Neural cell (in vitro differentiated cells): ENCODE measurements around the gene GALNT15. TPM values are rescaled to one million over a fixed set of nuclear protein-coding genes. Genes with fewer than 3 reads are reported as not detected.

ENCODE experiments used
- H2AFZ ChIP-seq: fragments of 200-600, 300-800 bp; sonication (generic), shearing (Covaris generic); 2 replicates; pipeline ENCODE4 v1.6.0; 2014; ENCODE audit warnings: low read depth, mild to moderate bottlenecking, antibody characterized with exemption, low read length, moderate library complexity
- H3F3A ChIP-seq: fragments of 200-600 bp; shearing (Covaris generic); 2 replicates; pipeline ENCODE4 v1.6.1; 2016; ENCODE audit warnings: mild to moderate bottlenecking, moderate library complexity, mixed read lengths, antibody characterized with exemption, low read length; ENCODE audit not compliant: insufficient read depth, poor library complexity, severe bottlenecking
- H3K27ac ChIP-seq: fragments of 200-600, 300-800 bp; sonication (generic), shearing (Covaris generic); 2 replicates; pipeline ENCODE4 v1.5.1; 2014; ENCODE audit warnings: mild to moderate bottlenecking, low read length, moderate library complexity
- H3K27me3 ChIP-seq: fragments of 300-800, 200-600 bp; sonication (generic), shearing (Covaris generic); 2 replicates; pipeline ENCODE4 v1.6.0; 2014; ENCODE audit warnings: mild to moderate bottlenecking, low read depth, low read length, moderate library complexity; ENCODE audit not compliant: insufficient read depth
- H3K36me3 ChIP-seq: fragments of 300-800, 200-600 bp; sonication (generic), shearing (Covaris generic); 2 replicates; pipeline ENCODE4 v1.5.1; 2014; ENCODE audit warnings: mild to moderate bottlenecking, antibody characterized with exemption, low read length, moderate library complexity; ENCODE audit not compliant: insufficient read depth
- H3K4me2 ChIP-seq: fragments of 300-800, 200-600 bp; sonication (generic), shearing (Covaris generic); 2 replicates; pipeline ENCODE4 v1.6.0; 2014; ENCODE audit warnings: mild to moderate bottlenecking, low read length
- H3K4me3 ChIP-seq: fragments of 300-800, 200-600 bp; sonication (generic), shearing (Covaris generic); 2 replicates; pipeline ENCODE4 v1.5.1; 2014; ENCODE audit warnings: mild to moderate bottlenecking, low read length, moderate library complexity
- H3K79me2 ChIP-seq: fragments of 200-600 bp; shearing (Covaris generic); replicated peaks from 2 replicates; pipeline ENCODE4 v1.6.0; 2014; ENCODE audit warnings: mild to moderate bottlenecking, low read length, moderate library complexity; ENCODE audit not compliant: insufficient read depth
- H3K9ac ChIP-seq: fragments of 300-800, 200-600 bp; sonication (generic), shearing (Covaris generic); 2 replicates; pipeline ENCODE4 v1.6.1; 2016; ENCODE audit warnings: mild to moderate bottlenecking, low read length, mixed read lengths
- H3K9me2 ChIP-seq: fragments of 200-600 bp; shearing (Covaris generic); 2 replicates; pipeline ENCODE4 v1.6.1; 2016; ENCODE audit warnings: mild to moderate bottlenecking, low read length, mixed read lengths; ENCODE audit not compliant: insufficient read depth
- H3K9me3 ChIP-seq: fragments of 200-600, 300-800 bp; sonication (generic), shearing (Covaris generic); 2 replicates; pipeline ENCODE4 v1.6.1; 2016; ENCODE audit warnings: mild to moderate bottlenecking, mixed run types, low read length, moderate library complexity, mixed read lengths
- H4K20me1 ChIP-seq: fragments of 200-600 bp; shearing (Covaris generic); 2 replicates; pipeline ENCODE4 v1.6.1; 2016; ENCODE audit warnings: mild to moderate bottlenecking, mixed run types; ENCODE audit not compliant: insufficient read depth
- EP300 ChIP-seq: fragments of 450-650 bp; conservative IDR thresholded peaks from 2 replicates; pipeline ENCODE4 v1.6.1; 2014; ENCODE audit warnings: antibody characterized with exemption, mild to moderate bottlenecking, moderate library complexity; ENCODE audit not compliant: poor library complexity, severe bottlenecking
- EZH2 ChIP-seq: fragments of 200-600, 300-800 bp; shearing (Covaris generic), sonication (generic); IDR thresholded peaks from 2 replicates; pipeline ENCODE4 v1.6.1; 2014; ENCODE audit warnings: antibody characterized with exemption, low read length, borderline replicate concordance, mild to moderate bottlenecking; ENCODE audit not compliant: insufficient read depth, poor library complexity, severe bottlenecking
- MXI1 ChIP-seq: fragments of 450-650 bp; conservative IDR thresholded peaks from 2 replicates; pipeline ENCODE4 v1.6.1; 2014; ENCODE audit warnings: antibody characterized with exemption, mild to moderate bottlenecking; ENCODE audit not compliant: poor library complexity, severe bottlenecking
- POLR2AphosphoS5 ChIP-seq: IDR thresholded peaks from 2 replicates; pipeline ENCODE4 v1.6.1; 2012
- RAD21 ChIP-seq: fragments of 450-650 bp; conservative IDR thresholded peaks from 2 replicates; pipeline ENCODE4 v1.6.1; 2014; ENCODE audit warnings: antibody characterized with exemption, mild to moderate bottlenecking, moderate library complexity
- SMC3 ChIP-seq: fragments of 450-650 bp; conservative IDR thresholded peaks from 2 replicates; pipeline ENCODE4 v1.6.1; 2014; ENCODE audit warnings: antibody characterized with exemption, mild to moderate bottlenecking, moderate library complexity; ENCODE audit not compliant: poor library complexity
- TAF1 ChIP-seq: IDR thresholded peaks from 2 replicates; pipeline ENCODE4 v1.6.1; 2012; ENCODE audit warnings: low read depth
- polyA plus RNA-seq: library from polyadenylated mRNA; depleted of rRNA; stranded (reverse); fragments of >200 nt; gene quantifications from 2 replicates; pipeline ENCODE4 v1.2.3, GENCODE V29; 2014
- TF ChIP-seq, protein P1 (sequence below): fragments of 450-650 bp; IDR thresholded peaks from 2 replicates; pipeline ENCODE4 v1.5.1; 2014; ENCODE audit warnings: antibody characterized with exemption, mild to moderate bottlenecking, moderate library complexity; ENCODE audit not compliant: poor library complexity, severe bottlenecking
- TF ChIP-seq, protein P2 (sequence below): IDR thresholded peaks from 2 replicates; pipeline ENCODE4 v1.6.1; 2012; ENCODE audit warnings: borderline replicate concordance

Gene GALNT15
- polyA plus RNA-seq, 1 donor from 2014 or later, result 1.5 TPM

DNA sequence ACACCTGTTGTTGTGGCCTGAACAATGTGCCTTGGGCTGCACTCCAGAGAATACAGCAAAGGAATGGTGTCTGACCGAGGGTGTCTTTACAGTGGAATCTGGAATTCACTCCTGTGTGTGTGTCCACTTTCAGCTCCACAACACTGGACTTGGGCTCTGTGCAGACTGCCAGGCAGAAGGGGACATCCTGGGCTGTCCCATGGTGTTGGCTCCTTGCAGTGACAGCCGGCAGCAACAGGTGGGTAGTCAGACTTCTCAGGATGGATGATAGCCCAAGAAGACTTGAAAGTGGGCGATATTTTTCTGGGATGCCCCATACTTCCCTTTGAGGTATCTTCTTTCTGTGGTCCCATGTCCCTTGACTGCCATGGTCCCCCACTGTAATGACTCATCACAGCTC is 45.3 kb downstream of the GALNT15 start:
- Histone ChIP-seq H3K27me3 (no peaks in the 10 kb centered on the region), H2AFZ (no peak overlapping the region), H3K36me3 (no peaks in the 10 kb centered on the region), H3K79me2 (no peaks in the 10 kb centered on the region), H3K9me2 (no peaks in the 10 kb centered on the region), H4K20me1 (no peaks in the 10 kb centered on the region), H3K4me3 (no peak overlapping the region), H3K27ac (no peak overlapping the region), H3K9ac (no peak overlapping the region), H3K4me2 (no peak overlapping the region), H3F3A (no peaks in the 10 kb centered on the region), H3K9me3 (no peaks in the 10 kb centered on the region)
- TF ChIP-seq EZH2, result no peak
- no peak for TF ChIP-seq RAD21
- no peak for TF ChIP-seq POLR2AphosphoS5
- TF ChIP-seq MXI1, result no peak
- TF ChIP-seq TAF1, result no peak
- TF ChIP-seq, protein P1, sequence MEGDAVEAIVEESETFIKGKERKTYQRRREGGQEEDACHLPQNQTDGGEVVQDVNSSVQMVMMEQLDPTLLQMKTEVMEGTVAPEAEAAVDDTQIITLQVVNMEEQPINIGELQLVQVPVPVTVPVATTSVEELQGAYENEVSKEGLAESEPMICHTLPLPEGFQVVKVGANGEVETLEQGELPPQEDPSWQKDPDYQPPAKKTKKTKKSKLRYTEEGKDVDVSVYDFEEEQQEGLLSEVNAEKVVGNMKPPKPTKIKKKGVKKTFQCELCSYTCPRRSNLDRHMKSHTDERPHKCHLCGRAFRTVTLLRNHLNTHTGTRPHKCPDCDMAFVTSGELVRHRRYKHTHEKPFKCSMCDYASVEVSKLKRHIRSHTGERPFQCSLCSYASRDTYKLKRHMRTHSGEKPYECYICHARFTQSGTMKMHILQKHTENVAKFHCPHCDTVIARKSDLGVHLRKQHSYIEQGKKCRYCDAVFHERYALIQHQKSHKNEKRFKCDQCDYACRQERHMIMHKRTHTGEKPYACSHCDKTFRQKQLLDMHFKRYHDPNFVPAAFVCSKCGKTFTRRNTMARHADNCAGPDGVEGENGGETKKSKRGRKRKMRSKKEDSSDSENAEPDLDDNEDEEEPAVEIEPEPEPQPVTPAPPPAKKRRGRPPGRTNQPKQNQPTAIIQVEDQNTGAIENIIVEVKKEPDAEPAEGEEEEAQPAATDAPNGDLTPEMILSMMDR, result no peak
- TF ChIP-seq SMC3, result no peak

DNA sequence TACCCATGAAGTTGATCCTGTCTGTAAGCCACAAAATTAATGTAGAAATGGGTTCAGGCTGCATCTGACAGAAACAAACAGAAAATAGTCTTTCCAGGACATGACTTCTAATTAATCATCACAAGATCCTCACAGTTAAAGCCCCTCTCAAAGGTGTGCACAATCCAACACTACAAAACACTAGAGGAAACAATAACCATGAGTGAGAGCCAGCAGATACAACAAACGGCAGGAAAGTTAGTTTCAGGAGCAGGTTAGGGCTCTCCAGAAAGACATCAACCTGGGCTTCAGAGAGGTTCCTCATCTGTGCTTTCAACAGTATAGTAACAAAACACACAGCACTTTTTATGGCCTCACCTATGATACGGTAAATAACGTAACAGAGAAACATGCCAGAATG is 47.5 kb downstream of the GALNT15 start:
- Histone ChIP-seq H2AFZ (no peak overlapping the region), H3K79me2 (no peaks in the 10 kb centered on the region), H3K36me3 (no peaks in the 10 kb centered on the region), H3K27ac (no peak overlapping the region), H3K27me3 (no peaks in the 10 kb centered on the region), H3F3A (no peaks in the 10 kb centered on the region), H3K9ac (no peak overlapping the region), H3K4me2 (no peak overlapping the region), H3K9me2 (no peaks in the 10 kb centered on the region), H3K9me3 (no peaks in the 10 kb centered on the region), H4K20me1 (no peaks in the 10 kb centered on the region), H3K4me3 (no peak overlapping the region)
- TF ChIP-seq RAD21 (no peak), POLR2AphosphoS5 (no peak), EZH2 (no peak), TAF1 (no peak), MXI1 (no peak), SMC3 (no peak), EP300 (no peak)
- TF ChIP-seq, protein P1, result no peak
- TF ChIP-seq, protein P2, sequence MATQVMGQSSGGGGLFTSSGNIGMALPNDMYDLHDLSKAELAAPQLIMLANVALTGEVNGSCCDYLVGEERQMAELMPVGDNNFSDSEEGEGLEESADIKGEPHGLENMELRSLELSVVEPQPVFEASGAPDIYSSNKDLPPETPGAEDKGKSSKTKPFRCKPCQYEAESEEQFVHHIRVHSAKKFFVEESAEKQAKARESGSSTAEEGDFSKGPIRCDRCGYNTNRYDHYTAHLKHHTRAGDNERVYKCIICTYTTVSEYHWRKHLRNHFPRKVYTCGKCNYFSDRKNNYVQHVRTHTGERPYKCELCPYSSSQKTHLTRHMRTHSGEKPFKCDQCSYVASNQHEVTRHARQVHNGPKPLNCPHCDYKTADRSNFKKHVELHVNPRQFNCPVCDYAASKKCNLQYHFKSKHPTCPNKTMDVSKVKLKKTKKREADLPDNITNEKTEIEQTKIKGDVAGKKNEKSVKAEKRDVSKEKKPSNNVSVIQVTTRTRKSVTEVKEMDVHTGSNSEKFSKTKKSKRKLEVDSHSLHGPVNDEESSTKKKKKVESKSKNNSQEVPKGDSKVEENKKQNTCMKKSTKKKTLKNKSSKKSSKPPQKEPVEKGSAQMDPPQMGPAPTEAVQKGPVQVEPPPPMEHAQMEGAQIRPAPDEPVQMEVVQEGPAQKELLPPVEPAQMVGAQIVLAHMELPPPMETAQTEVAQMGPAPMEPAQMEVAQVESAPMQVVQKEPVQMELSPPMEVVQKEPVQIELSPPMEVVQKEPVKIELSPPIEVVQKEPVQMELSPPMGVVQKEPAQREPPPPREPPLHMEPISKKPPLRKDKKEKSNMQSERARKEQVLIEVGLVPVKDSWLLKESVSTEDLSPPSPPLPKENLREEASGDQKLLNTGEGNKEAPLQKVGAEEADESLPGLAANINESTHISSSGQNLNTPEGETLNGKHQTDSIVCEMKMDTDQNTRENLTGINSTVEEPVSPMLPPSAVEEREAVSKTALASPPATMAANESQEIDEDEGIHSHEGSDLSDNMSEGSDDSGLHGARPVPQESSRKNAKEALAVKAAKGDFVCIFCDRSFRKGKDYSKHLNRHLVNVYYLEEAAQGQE, result no peak
